ENCODE measurements around the gene TNIP2.

Gene TNIP2

GRCh38 chr4:2714061-2714770, 41.9 kb downstream of the TNIP2 start:
- Histone ChIP-seq H3K36me3 (ENCODE audit: control insufficient read depth, insufficient read depth, low read length) (no peaks in the 10 kb centered on the region), H3K4me3 (ENCODE audit: low read depth, low read length) (no peak overlapping the region), H3K9ac (ENCODE audit: low read depth, low read length) (no peak overlapping the region), H3K27me3 (ENCODE audit: control insufficient read depth, insufficient read depth, low read length) (no peaks in the 10 kb centered on the region), H3K4me1 (ENCODE audit: control insufficient read depth, insufficient read depth, low read length) (no peaks in the 10 kb centered on the region), H3K9me3 (ENCODE audit: control insufficient read depth, insufficient read depth, low read length) (no peaks in the 10 kb centered on the region)

- no peaks in the 10 kb centered on the region for H3K27me3 ChIP-seq (ENCODE audit: control insufficient read depth, insufficient read depth, low read length)
- no peak overlapping the region for H3K9ac ChIP-seq (ENCODE audit: low read depth, low read length)
- H3K4me3 ChIP-seq (ENCODE audit: low read depth, low read length) = no peak overlapping the region
- H3K9me3 ChIP-seq (ENCODE audit: control insufficient read depth, insufficient read depth, low read length) = no peaks in the 10 kb centered on the region
- no peaks in the 10 kb centered on the region for H3K4me1 ChIP-seq (ENCODE audit: control insufficient read depth, insufficient read depth, low read length)
- H3K36me3 ChIP-seq (ENCODE audit: control insufficient read depth, insufficient read depth, low read length) = no peaks in the 10 kb centered on the region
Observed at GRCh38 chr4:2713337-2713736, 42.8 kb downstream of the TNIP2 start.

DNA sequence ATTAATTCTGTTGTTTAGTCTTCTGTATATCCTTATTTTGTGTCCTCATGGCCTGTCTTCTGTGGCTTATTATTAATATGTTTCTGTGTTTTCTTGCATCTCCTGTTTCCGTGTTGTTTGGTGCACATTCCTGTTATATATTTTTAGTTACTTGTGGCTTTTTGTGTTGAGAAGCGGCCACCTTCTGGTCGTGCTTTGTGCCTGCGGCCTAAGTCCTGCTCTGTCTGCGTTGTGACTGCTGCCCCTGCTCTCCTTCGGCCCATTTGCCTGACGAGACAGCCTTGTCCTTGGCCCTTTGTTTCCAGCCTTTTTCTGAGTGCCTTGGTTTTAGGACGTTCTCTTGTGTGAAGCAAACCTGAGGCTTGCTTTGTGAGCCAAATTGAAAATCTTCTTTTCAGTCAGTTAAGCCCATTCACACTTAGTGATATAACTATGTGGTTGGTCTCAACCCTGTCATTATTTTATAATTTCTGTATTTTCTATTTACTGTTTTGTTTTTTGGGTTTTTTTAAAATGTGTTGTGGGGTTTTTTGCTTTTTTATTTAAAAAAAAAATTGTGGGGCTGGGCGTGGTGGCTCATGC, 43.8 kb downstream of the TNIP2 start:
- no peak overlapping the region for H3K4me3 ChIP-seq (ENCODE audit: low read depth, low read length)

GRCh38 chr4:2702770-2703169, 53.4 kb downstream of the TNIP2 start:
- Histone ChIP-seq H3K36me3 (ENCODE audit: control insufficient read depth, insufficient read depth, low read length) (peaks cover 31% of the 10 kb centered on the region), H3K9ac (ENCODE audit: low read depth, low read length) (no peak overlapping the region), H3K4me1 (ENCODE audit: control insufficient read depth, insufficient read depth, low read length) (no peaks in the 10 kb centered on the region)

More for the DNA sequence above, 43.8 kb downstream of the TNIP2 start:
- Histone ChIP-seq H3K36me3 (ENCODE audit: control insufficient read depth, insufficient read depth, low read length) (no peaks in the 10 kb centered on the region), H3K9me3 (ENCODE audit: control insufficient read depth, insufficient read depth, low read length) (no peaks in the 10 kb centered on the region), H3K4me1 (ENCODE audit: control insufficient read depth, insufficient read depth, low read length) (no peaks in the 10 kb centered on the region), H3K9ac (ENCODE audit: low read depth, low read length) (no peak overlapping the region), H3K27me3 (ENCODE audit: control insufficient read depth, insufficient read depth, low read length) (no peaks in the 10 kb centered on the region)

GRCh38 chr4:2702361-2702760, 53.8 kb downstream of the TNIP2 start:
- Histone ChIP-seq H3K9me3 (ENCODE audit: control insufficient read depth, insufficient read depth, low read length) (no peaks in the 10 kb centered on the region), H3K27me3 (ENCODE audit: control insufficient read depth, insufficient read depth, low read length) (no peaks in the 10 kb centered on the region), H3K9ac (ENCODE audit: low read depth, low read length) (no peak overlapping the region), H3K4me3 (ENCODE audit: low read depth, low read length) (no peak overlapping the region), H3K4me1 (ENCODE audit: control insufficient read depth, insufficient read depth, low read length) (no peaks in the 10 kb centered on the region), H3K36me3 (ENCODE audit: control insufficient read depth, insufficient read depth, low read length) (peaks cover 35% of the 10 kb centered on the region)

More at GRCh38 chr4:2702770-2703169, 53.4 kb downstream of the TNIP2 start:
- H3K4me3 ChIP-seq (ENCODE audit: low read depth, low read length) = no peak overlapping the region
- no peaks in the 10 kb centered on the region for H3K9me3 ChIP-seq (ENCODE audit: control insufficient read depth, insufficient read depth, low read length)
- H3K27me3 ChIP-seq (ENCODE audit: control insufficient read depth, insufficient read depth, low read length) = no peaks in the 10 kb centered on the region

DNA sequence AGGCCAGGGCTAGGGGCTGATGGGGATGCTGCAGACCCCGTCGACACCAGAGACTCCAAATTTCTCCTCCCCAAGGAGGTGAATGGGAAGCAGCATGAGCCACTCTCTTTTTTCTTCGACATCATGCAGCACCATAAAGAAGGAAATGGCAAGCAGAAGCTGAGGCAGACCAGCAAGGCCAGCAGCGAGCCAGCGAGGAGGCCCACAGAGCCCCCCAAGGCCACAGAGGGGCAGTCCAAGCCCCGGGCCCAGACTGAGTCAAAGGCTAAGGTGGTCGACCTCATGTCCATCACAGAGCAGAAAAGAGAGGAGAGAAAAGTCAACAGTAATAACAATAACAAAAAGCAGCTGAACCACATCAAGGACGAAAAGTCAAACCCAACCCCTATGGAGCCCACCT, 56.1 kb downstream of the TNIP2 start:
- H3K36me3 ChIP-seq (ENCODE audit: control insufficient read depth, insufficient read depth, low read length) = peaks cover 48% of the 10 kb centered on the region
- H3K4me3 ChIP-seq (ENCODE audit: low read depth, low read length) = no peak overlapping the region

DNA sequence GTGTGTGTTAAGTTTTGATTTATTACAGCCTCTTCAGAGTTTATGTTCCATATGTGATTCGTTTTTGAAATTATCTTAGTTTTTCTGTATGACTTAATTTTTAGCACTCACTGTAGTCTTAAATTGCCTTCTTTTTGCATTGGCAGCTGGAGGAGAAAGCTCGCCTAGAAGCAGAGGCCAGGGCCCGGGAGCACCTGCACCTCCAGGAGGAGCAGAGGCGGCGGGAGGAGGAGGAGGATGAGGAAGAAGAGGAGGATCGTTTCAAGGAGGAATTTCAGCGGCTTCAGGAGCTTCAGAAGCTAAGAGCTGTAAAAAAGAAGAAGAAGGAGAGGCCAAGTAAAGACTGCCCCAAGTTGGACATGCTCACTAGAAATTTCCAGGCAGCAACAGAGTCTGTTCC, 56.6 kb downstream of the TNIP2 start:
- Histone ChIP-seq H3K4me3 (ENCODE audit: low read depth, low read length) (no peak overlapping the region), H3K9ac (ENCODE audit: low read depth, low read length) (no peak overlapping the region), H3K36me3 (ENCODE audit: control insufficient read depth, insufficient read depth, low read length) (peaks cover 53% of the 10 kb centered on the region), H3K27me3 (ENCODE audit: control insufficient read depth, insufficient read depth, low read length) (no peaks in the 10 kb centered on the region), H3K9me3 (ENCODE audit: control insufficient read depth, insufficient read depth, low read length) (no peaks in the 10 kb centered on the region), H3K4me1 (ENCODE audit: control insufficient read depth, insufficient read depth, low read length) (no peaks in the 10 kb centered on the region)

More for the DNA sequence above, 56.1 kb downstream of the TNIP2 start:
- Histone ChIP-seq H3K9me3 (ENCODE audit: control insufficient read depth, insufficient read depth, low read length) (no peaks in the 10 kb centered on the region), H3K9ac (ENCODE audit: low read depth, low read length) (no peak overlapping the region), H3K4me1 (ENCODE audit: control insufficient read depth, insufficient read depth, low read length) (no peaks in the 10 kb centered on the region), H3K27me3 (ENCODE audit: control insufficient read depth, insufficient read depth, low read length) (no peaks in the 10 kb centered on the region)

- no peak overlapping the region for H3K4me3 ChIP-seq (ENCODE audit: low read depth, low read length)
- no peak overlapping the region for H3K9ac ChIP-seq (ENCODE audit: low read depth, low read length)
- no peaks in the 10 kb centered on the region for H3K9me3 ChIP-seq (ENCODE audit: control insufficient read depth, insufficient read depth, low read length)
- H3K4me1 ChIP-seq (ENCODE audit: control insufficient read depth, insufficient read depth, low read length) = no peaks in the 10 kb centered on the region
- H3K27me3 ChIP-seq (ENCODE audit: control insufficient read depth, insufficient read depth, low read length) = no peaks in the 10 kb centered on the region
- H3K36me3 ChIP-seq (ENCODE audit: control insufficient read depth, insufficient read depth, low read length) = peaks cover 56% of the 10 kb centered on the region
Observed at GRCh38 chr4:2698951-2699505, 57.1 kb downstream of the TNIP2 start.

GRCh38 chr4:2698504-2698903, 57.6 kb downstream of the TNIP2 start:
- Histone ChIP-seq H3K4me3 (ENCODE audit: low read depth, low read length) (no peak overlapping the region), H3K27me3 (ENCODE audit: control insufficient read depth, insufficient read depth, low read length) (no peaks in the 10 kb centered on the region), H3K36me3 (ENCODE audit: control insufficient read depth, insufficient read depth, low read length) (peaks cover 60% of the 10 kb centered on the region), H3K9ac (ENCODE audit: low read depth, low read length) (no peak overlapping the region), H3K4me1 (ENCODE audit: control insufficient read depth, insufficient read depth, low read length) (no peaks in the 10 kb centered on the region), H3K9me3 (ENCODE audit: control insufficient read depth, insufficient read depth, low read length) (no peaks in the 10 kb centered on the region)

DNA sequence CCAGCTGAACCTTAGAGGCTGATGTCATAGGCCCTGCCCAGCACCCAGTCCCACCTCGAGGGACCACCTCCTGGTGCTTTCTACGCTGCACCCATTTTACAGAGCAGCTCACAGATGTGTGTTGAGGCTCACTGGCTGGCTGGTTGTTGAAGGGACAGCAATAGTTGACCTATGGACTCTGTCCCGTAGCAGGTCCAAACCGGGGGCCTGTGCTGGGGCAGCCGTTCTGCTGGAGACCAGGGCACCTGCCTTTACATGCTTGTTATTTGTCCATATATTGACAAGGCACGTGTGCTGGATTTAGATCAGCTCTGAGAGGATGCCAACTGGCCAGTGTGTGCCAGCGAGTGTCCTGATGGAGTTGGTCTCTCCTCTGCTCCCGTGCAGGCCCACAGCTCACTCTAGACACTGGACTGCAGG, 58.1 kb downstream of the TNIP2 start:
- H3K27me3 ChIP-seq (ENCODE audit: control insufficient read depth, insufficient read depth, low read length) = no peaks in the 10 kb centered on the region
- no peaks in the 10 kb centered on the region for H3K4me1 ChIP-seq (ENCODE audit: control insufficient read depth, insufficient read depth, low read length)
- H3K9me3 ChIP-seq (ENCODE audit: control insufficient read depth, insufficient read depth, low read length) = no peaks in the 10 kb centered on the region
- H3K36me3 ChIP-seq (ENCODE audit: control insufficient read depth, insufficient read depth, low read length) = peaks cover 55% of the 10 kb centered on the region
- H3K4me3 ChIP-seq (ENCODE audit: low read depth, low read length) = no peak overlapping the region
- H3K9ac ChIP-seq (ENCODE audit: low read depth, low read length) = no peak overlapping the region

DNA sequence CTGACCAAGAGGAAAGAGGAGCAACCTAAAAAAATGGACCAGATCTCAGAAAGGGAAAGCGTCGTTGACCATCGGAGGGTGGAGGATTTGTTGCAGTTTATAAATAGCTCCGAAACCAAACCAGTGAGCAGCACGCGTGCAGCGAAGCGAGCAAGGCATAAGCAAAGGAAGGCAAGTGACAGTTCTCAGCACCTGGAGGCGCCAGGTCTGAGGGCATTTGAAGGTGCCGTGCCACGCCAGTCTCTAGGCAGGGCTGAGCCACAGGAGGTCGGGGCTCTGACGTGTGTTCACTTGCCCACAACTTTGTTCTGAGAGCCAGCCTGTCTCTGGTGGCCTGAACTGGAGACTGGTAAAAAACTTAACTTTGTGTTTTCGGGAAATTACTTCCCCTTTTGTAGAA, 59.7 kb downstream of the TNIP2 start:
- Histone ChIP-seq H3K27me3 (ENCODE audit: control insufficient read depth, insufficient read depth, low read length) (no peaks in the 10 kb centered on the region), H3K36me3 (ENCODE audit: control insufficient read depth, insufficient read depth, low read length) (peaks cover 51% of the 10 kb centered on the region), H3K9me3 (ENCODE audit: control insufficient read depth, insufficient read depth, low read length) (no peaks in the 10 kb centered on the region), H3K9ac (ENCODE audit: low read depth, low read length) (no peak overlapping the region), H3K4me3 (ENCODE audit: low read depth, low read length) (no peak overlapping the region), H3K4me1 (ENCODE audit: control insufficient read depth, insufficient read depth, low read length) (no peaks in the 10 kb centered on the region)
